Subcutaneous adipose tissue (tissue), 4 donors: ENCODE measurements around the gene PTPRN2. TPM values are rescaled to one million over a fixed set of nuclear protein-coding genes. Genes with fewer than 3 reads are reported as not detected.

Experiments used
- total RNA-seq, 4 donors: library from RNA; depleted of rRNA; stranded (reverse); fragments of >200 nt; gene quantifications; one replicate each; pipeline ENCODE4 v1.1.0, GENCODE V29; 2016
- TF ChIP-seq, protein P1 (sequence below): fragments of 450-650 bp; IDR thresholded peaks from one replicate; pipeline ENCODE4 v1.5.1; 2016; ENCODE audit warnings: low read depth, mild to moderate bottlenecking, control low read depth, antibody characterized with exemption, moderate library complexity

PTPRN2 gene
- total RNA-seq, 4 donors from 2014 or later: 2.0 to 4.6 (median 3.7) TPM

DNA sequence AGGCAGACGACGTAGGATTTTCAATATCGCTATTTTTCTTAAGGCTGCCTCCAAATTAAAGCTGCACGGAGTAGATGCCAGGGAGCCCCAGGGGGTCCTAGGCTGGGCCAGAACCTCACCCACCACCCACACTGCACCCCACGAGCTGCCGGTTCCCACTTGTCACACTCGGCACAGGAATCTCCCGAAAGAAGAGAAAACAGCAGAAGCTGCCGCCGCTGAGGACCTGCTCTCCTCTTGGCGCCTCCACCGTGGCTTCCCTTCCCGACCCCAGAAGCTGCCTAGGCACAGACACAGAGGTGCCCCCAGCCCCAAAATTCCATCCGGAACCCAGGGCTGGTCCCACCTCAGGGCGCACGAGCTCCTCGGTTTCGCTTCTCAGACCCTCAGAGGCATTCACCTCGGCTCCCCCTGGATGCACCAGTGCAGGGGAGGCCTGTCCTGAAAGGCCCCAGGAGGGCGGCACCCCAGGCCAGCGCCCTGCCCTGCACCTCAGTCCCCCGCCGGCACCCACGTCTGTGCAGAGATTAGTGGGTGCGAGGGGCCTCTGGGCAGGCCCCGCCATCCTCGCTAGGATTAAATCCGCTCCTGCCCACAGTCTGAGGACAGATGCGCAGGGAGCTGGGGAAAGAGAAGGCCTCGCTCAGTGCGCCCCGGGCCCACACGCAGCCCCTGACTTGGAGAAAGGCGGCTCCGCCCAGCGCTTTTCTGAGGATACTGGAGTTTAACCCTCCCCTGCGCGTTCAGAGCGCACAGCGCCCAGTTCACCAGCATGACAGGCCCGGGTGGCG is 99.2 kb downstream of the PTPRN2 start:
- TF ChIP-seq, protein P1, sequence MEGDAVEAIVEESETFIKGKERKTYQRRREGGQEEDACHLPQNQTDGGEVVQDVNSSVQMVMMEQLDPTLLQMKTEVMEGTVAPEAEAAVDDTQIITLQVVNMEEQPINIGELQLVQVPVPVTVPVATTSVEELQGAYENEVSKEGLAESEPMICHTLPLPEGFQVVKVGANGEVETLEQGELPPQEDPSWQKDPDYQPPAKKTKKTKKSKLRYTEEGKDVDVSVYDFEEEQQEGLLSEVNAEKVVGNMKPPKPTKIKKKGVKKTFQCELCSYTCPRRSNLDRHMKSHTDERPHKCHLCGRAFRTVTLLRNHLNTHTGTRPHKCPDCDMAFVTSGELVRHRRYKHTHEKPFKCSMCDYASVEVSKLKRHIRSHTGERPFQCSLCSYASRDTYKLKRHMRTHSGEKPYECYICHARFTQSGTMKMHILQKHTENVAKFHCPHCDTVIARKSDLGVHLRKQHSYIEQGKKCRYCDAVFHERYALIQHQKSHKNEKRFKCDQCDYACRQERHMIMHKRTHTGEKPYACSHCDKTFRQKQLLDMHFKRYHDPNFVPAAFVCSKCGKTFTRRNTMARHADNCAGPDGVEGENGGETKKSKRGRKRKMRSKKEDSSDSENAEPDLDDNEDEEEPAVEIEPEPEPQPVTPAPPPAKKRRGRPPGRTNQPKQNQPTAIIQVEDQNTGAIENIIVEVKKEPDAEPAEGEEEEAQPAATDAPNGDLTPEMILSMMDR: no peak

DNA sequence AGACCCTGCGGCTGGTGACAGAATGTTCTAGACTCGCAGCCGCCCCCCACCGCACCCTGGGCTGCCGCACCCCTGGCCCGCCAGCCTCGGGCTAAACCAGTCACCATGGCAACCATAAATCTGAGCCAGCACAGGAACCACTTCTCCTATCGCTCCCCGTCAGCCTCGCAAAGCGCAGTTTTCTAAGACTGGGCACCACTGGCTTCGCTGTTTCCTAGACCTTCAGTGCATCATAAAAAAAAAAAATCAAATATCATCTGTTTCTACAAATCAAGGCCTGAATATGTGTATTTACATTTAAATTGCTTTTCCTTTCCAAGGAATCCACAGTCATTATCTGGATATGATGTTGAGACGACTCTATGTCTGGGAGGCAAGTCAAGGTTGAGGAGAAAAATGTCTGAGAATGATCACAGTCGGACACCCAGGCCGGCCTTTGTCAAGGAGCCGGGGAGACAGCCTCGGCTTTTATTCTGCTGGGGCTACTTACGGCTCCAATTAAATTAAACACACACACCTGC is 99.9 kb downstream of the PTPRN2 start:
- TF ChIP-seq, protein P1: no peak

DNA sequence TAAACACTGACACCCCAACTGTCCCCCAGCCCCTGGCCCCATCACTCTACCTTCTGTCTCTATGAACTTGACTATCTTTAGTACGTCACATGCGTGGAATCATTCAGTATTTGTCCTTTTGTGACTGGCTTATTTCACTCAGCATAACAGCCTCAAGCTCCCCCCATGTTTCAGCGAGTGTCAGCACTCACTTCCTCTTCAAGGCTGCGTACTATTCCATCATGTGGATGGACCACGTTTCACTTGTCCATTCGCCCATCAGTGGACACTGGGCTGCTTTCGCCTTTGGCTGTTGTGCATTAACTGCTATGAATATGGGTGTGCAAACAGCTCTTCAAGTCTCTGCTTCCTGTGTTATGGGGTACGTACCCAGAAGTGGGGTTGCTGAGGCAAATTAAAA is 100.7 kb downstream of the PTPRN2 start:
- TF ChIP-seq, protein P1: no peak

DNA sequence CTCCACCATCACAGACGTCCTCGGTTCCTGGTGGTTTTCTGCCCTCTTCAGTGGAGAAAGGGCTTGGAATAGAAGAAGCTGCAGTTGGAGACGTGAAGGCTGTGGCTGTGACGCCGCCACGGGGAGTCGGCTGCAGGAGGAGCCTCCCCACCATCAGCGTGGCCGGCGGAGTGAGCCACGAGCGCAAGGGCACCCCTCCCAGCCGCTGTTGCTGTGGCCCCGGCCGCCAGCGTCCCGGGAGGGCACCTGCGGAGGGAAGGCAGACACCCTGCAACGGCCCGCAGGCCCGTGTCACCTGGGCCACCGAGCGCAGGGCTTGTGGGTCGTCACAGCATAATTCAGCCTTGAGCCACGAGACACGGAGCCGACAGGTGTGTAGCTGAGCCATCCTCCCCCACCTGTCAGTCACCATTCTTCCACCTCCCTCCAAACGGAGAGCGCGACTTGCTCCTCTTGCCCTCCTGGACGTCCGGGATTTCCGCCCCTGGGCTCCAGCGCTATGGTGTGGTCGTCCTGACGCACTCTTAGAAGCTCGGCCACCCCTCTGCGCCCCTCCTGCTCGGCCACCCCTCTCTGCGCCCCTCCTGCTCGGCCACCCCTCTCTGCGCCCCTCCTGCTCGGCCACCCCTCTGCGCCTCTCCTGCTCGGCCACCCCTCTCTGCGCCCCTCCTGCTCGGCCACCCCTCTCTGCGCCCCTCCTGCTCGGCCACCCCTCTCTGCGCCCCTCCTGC is 102.7 kb downstream of the PTPRN2 start:
- TF ChIP-seq, protein P1: no peak

DNA sequence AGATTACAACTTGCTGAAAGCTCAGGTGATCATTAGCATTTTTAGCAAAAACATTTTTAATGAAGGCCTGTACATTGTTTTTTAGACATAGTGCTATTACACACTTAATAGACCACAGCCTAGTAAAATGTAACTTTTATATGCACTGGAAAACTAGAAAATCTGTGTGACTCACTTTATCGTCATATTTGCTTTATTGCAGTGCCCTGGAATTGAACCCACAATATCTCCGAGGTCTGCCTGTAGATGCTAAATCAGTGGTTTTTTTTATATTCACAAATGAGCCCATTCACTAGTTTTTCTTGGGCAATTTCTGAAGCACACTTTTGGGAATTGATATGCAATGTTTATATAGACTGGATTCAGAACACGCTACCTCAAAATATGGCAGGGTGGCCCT is 105.1 kb downstream of the PTPRN2 start:
- TF ChIP-seq, protein P1: no peak

DNA sequence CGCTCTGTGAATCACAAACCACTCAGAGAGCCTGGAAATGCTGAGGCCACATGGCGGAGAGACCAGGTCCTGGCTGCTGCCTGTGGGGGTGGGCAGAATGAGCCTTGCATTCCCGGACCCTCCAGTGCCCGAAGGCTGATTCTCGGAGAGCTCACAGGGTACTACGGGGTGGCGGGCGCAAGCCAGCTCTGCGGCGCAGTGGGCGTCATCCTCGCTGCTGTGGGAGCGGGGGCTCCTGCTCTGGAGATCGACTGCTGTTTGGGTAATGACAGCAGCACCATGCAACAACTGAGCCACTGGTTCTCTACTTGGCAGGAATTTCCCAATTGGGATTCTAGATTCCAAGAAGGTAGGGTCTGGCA is 108.0 kb downstream of the PTPRN2 start:
- TF ChIP-seq, protein P1: no peak

DNA sequence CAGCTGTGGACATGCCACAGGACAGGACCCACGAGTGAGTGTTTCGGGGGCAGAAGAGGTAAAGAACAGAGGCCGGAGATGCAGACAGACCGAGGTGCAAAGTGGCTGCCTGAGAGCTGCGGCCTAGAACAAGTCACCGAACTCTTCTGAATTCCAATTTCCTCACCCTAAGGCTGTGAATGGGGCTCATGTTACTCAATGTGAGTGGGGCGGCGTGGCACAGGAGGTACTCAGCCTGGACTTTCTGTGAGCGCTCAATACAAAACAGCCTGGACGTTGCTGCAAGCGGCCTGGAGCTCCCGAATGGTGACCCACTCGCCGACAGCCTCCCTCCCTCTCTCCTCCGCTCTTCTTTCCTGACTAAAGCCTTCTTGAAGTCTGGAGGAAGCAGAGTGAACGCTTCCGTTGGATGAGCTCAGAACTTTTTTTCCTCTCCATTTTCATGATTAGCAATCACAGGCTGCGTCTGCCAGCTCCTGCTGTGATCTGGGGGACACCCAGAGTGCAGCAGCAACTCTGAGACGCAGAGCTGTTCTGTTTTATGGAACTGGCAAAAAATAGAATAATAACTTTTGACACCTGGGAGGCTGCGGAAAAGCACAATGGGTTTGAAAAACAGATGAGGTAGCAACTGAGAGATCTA is 108.5 kb downstream of the PTPRN2 start:
- TF ChIP-seq, protein P1: no peak
